ENCODE data around the gene C7. TPM values are rescaled to one million over a fixed set of nuclear protein-coding genes. Genes with fewer than 3 reads are reported as not detected.

Gene C7
- total and polyA plus RNA-seq, 2 of the 8 experiments (the other 6 are each of a cell fraction or from before 2014, with no cell fraction given), result 0.08 TPM; not detected in 1

GRCh38 chr5:40904205-40904993 is 4.9 kb upstream of the C7 start (continued):
- TF ChIP-seq TCF12 (IDR thresholded peaks at IDR 0.05; ENCODE audit: low read depth, low read length), result no peak
- TF ChIP-seq RAD21 (IDR thresholded peaks at IDR 0.05 in 1 of 2, conservative IDR thresholded peaks at IDR 0.05 in 1 of 2; ENCODE audit: low read depth in 2 of 2, low read length in 2 of 2), result peak; percentile 99
- peak; percentile 67 to 98 (median 90) for TF ChIP-seq CTCF (IDR thresholded peaks at IDR 0.05; ENCODE audit: control extremely low read depth in 1 of 3, insufficient read depth in 1 of 3, low read depth in 1 of 3, low read length in 3 of 3)
- TF ChIP-seq CHD7 (IDR thresholded peaks at IDR 0.05; ENCODE audit: insufficient replicate concordance, low read length), result no peak
